HG03469 (cell line): ENCODE data around the gene ZFYVE26.
"Not testable (repeated sequence)": the region's sequence is repeated elsewhere in the genome, so short reads cannot be mapped to it uniquely, and the experiment has no call there.

Experiments
- ATAC-seq: cut with Tn5 transposase; IDR thresholded peaks from one replicate; pipeline ENCODE4 v1.9.1; 2021; ENCODE audit warnings: mild to moderate bottlenecking, moderate library complexity, moderate number of reproducible peaks; ENCODE audit not compliant: unreplicated experiment

The ZFYVE26 gene

DNA sequence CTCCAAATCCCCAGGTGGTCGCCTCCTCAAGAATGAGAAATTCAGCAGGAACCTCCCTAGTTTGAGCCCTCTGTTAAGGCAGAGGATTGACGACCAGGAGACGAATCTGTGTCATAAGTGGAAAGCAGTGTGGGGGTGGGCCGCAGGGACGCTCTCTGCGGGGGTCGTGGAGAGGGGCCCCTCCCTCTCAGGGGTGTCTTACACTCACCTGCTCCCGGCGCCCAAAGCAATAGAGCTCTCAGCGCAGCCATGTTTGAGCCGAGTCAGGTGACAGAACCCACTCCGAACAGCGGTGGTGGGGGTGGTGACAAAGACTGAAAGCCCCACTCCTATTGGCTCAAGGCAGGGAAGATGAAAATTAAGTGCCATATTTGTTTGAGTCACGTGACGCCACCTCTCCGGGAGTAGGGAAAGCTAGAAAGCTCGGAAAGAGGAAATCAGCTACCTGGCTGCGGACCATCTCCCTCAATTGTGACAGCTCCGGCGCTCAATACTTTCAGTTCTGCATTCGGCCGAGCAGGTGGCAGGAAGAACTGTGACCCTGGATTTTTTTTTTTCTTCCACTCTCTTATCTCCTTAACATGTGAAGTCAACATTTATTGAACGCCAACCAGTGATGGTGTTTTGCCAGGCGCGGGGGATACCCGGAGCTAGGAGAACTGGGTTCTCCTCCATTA lies at the start of gene ZFYVE26:
Gene ZFYVE26, minus strand, starts transcription at position 265 of the 677 bp plus-strand sequence. CDS start 627 bp downstream, outside the sequence.
- peak; percentile 61 for ATAC-seq

DNA sequence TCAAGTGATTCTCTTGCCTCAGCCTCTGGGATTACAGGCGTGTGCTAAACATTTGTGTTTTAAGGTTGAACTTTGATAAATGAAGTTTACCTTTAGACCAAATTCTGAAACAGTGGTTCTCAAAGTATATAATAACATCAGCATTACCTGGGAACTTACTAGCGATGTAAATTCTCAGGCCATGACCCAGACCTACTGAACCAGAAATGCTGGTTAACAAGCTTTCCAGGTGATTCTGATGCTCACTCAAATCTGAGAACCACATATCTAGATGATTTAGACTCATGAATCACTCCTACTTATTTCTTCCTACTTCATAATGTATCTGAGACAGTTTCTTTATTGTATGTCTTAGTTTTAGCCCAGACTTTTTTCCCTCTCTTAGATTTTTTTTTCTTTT lies 46.8 kb upstream of the ZFYVE26 start:
- ATAC-seq = no peak

DNA sequence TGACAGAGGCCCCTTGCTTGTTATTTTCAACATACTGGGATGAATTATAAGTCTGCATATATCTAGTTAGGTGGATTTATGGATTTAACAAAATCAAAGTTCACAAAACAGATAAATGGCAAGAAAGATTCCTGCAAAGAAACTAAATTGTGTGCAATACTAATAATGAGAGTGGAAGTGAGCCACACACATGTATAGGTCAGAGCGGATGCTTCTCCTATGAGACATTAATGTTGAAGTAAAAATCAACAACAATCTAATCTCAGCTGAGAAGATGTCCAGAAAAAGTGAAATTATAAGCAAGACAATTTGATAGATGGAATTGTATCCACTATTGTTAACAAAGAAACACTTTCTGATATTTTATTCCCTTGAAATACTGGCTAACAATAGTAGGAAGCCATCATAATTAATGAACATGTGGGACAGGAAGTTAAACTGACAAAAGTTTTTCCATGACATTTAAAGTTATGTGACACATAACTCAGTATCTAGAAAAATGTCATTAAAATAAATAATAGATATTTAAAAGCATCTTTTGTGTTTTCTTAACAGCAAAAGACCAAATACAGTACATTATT lies 42.9 kb upstream of the ZFYVE26 start:
- no peak for ATAC-seq

DNA sequence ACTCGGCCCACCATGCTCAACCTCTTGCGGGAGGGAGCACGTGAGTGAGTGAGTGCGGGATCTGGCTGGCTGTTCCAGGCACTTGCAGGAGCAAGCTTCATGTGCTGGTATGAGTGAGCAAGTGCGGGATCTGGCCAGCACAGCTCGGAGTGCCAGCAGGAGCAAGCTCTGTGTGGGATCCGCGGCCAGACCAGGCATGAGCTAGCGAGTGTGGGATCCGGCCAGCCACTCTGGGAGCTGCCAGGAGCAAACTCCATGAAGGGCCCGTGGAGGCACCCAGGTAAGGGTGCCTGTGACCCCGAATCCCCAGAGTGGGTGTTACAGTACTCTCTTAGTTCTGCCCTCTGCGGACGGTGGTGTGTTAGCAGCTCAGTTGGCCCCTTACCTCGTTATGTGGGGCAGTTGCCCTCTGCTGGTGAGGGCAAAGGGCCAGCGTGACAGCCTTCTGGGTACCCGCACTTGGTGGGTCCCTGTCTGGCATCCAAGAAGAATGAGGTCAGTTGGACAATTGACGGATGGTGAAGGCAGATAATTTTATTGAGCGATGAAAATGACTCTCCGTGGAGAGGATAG lies 41.5 kb upstream of the ZFYVE26 start:
- no peak for ATAC-seq

DNA sequence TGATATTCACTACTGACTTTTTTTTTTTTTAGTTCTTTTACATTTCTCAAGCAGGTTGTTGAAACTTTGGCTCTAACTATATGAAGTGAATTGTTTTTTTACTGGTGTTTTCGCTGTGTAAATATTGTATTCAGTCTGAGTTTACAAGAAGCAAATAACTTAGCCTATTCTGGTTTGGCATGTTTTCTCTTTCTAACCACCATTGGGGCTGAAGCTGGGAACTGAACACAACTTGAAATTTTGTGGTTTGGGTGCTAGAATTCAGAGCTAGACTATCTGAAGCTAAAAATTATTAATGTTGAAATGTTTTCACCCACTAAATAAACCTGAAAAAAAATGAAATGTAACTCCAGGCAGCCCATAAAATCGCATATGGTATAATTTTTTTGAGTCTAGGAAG lies 40.4 kb upstream of the ZFYVE26 start:
- ATAC-seq = no peak

DNA sequence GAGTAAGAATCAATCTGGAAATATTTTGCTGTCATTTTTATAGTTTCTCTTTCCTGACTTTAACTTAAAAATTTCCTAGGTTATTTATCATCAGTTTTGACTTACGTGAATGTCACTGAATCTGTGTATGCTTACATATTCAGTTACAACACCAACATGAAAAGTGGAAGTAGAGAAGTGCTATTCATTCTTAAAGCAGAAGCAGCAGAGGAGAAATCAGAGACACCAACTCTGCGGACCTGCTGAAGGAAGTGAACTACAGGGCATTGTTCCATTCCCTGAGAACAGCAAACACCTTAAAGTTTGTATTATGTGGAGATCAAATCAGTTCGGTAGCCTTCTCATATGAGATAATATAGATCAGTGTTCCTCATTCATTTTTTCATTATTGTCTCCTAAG lies 37.3 kb upstream of the ZFYVE26 start:
- ATAC-seq = no peak

DNA sequence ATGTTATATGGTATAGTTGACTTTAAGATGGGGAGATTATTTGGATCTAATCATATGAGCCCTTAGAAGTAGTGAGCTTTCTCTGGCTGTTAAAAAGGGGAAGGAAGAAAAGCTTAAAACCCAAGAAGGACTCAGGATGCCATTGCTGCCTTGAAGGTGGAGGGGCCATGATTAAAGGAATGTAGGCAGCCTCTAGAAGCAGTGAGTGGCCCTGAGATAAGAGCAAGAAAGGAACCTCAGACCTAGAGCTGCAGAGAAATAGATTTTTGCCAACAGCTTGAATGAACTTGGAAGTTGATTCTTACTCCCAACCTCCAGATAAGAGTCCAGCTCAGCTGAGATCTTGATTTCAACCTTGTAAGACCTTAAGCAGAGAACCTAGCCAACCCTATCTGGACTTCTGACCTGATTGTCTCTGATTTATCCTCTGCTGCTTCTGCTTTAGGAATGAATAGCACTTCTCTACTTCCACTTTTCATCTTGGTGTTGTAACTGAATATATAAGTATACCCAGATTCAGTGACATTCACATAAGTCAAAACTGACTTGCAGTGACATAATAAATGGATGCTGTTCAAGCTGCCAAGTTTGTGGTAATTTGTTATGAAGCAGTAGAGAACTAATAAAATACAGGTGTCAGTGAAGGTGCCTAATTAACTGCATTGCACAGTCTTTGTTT lies 36.7 kb upstream of the ZFYVE26 start:
- ATAC-seq = no peak

DNA sequence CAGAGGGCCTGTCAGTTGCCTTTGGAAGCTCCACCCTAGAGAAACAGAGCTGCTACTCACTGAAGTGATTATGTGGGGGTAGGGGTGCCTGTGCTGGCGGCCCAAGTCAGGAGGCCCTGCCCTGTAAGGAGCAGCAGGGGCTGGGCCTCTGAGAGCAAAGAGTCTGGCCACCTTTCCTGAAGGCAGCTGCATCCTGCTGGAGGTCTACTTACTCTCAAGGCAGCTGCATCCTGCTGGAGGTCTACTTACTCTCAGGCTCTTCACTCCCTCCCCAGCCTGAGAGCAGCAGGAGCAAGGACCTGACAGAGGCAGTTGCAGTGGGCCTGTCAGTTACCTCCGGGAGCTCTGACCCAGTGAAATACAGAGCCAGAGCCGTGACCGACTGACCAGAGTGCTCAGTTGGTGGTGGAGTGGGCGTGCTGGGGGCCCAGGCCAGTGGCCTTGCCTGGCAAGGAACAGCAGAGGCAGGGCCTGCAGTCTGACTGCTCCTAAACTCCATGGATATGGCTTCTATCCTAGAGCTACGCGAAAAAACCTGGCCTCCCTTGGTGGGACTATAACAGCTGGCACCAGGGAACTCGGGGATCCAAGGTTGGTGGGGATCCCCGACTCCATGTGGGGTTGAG lies 35.5 kb upstream of the ZFYVE26 start:
- ATAC-seq = no peak

DNA sequence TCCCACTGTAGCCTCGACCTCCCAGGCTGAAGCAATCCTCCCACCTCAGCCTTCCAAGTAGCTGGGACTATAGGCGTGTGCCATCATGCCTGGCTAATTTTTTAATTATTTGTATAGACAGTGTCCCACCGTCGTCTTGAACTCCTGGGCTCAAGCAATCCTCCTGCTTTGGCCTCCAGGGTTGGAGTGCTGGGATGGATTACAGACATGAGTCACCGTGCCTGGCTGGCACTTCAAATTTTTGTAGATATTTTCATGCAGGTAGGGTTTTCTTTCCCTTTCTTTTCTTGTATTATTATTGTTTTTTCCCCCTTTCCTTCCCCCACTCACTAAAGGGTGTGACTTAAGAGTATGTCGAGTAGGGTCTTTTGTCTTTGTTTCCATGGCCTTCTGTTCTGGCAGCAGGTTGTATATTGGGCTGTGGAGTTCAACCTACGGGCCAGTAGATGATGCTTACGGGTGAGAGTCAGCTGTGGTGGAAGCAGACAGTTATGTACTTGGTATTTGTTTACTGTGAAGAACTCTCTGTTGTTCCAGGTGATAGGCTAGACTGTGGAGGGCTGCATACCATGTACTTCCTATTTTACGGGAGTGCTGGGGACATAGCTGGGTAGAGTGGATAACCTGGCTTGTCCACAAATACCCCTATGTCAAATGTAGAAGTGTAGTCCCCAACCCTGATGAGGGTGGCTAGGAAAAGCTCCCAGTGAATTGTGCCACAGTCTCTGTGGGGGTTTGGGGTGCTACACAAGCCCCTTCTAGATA lies 33.9 kb upstream of the ZFYVE26 start:
- ATAC-seq = no peak

DNA sequence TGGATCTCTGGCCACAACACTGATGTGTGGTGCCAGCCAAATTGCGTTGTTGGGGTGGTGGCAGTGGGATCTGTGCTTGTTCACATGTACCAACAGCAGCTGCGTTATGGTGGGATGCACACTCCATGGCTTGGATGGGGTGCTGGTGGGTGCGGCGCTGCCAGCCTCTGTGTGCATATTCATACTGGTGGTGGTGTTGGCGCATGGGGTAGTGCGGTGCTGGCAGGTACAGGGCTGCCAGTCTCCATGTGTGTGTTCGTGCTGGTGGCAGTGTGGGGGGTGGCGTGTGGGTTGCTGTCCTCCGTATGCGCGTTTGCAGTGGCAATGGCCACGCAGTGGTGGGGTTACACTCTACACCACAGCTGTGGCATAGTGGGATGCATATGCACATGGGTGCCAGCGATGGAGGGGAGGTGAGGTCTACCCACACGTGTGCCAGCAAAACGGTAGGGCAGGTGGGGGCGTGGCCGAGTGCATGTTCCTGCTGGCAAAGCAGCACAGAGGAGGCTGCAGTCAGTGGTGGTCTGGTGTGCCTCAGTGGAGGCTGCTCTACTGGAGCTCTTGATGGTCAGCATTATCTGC lies 29.7 kb upstream of the ZFYVE26 start:
- no peak for ATAC-seq

DNA sequence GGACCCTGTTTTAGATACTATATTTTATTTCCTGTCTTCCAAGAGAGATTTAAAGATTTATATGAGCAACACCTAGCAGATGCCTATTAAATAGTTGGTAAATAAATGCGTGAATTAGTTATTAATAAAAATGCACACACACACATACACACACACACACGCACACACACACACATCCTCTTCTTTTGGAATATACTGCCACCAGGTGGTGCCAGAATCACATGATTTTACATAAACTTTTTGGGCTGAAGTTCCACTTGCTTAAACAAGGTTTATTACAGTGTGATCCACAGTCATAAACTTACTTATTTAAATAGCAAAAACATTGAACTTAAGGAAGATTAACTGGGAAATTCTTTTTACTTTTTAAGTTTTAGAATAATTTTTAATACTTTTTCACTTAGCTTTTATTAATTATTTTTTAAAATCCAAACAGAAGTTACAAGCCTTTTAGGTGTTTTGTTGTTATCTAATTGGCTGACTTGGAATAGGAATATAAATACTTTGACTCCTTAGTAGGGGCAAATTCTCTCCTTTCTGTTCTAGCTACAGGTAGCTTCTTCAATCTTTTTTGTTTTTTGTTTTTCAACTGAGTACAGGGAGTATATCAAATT lies 20.7 kb upstream of the ZFYVE26 start:
- no peak for ATAC-seq

DNA sequence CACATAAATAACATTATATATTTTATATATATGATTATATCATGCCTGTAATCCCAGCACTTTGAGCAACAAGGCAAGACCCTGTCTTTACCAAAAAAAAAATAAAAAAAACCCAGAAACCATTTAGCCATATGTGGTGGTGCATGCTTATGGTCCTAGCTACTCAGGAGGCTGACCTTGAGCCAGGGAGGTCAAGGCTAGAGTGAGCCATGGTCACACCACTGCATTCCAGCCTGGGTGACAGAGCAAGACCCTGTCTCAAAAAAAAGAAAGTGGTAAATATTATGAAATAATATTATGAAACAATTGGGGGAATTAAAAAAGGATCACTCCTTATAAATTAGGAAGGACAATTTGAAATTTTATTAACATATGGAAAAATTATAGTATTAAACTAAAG lies 19.2 kb upstream of the ZFYVE26 start:
- no peak for ATAC-seq

DNA sequence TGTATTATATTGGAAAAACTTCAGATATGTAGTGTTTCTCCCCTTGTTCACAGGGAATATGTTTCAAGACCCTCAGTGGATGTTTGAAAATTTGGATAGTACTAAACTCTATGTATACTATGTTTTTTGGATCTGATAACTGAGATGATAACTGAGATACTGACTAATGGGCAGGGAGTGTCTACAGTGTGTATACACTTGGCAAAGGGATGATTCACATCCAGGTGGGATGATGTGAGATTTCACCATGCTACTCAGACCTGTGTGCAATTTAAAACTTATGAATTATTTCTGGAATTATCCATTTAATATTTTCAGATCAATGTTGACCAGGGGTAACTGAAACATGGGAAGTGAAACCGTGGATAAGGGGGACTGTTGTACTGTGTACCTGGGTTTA lies 17.0 kb upstream of the ZFYVE26 start:
- ATAC-seq = no peak

DNA sequence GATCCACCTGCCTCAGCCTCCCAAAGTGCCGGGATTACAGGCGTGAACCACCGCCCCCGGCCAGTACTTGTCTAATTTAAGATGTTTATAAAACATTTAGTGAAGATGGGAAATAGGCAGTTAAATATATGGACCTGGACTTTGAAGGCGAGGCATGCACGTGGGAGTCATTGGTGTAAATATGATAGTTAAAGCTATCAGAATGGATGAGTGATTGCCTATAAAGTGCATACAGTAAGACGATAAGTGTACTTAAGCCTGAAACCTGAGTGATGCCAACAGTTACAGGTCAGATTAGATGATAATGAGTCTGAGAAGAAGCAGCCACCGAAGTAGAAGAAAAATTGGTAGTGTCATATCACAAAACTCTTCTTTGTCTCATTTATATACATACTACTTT lies 14.7 kb upstream of the ZFYVE26 start:
- ATAC-seq = no peak

DNA sequence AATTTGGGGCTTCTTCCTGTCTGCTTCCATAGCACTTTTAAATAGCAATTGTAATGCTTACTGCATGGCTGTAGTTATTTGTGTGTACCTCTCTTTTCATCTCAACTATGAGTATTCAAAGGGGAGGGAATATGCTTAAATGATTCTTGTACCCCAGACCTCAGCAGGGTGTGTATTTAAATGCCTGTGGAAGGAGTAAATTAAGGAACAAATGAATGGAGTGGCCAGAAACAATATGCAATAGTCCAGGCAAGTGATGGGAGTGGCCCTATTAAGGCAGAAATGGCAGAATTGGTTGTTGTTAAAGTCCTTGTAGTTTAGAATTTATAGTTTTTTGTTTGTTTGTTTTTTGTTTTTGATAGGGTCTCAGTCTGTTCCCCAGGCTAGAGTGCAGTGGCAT lies 4.7 kb upstream of the ZFYVE26 start:
- ATAC-seq = no peak

DNA sequence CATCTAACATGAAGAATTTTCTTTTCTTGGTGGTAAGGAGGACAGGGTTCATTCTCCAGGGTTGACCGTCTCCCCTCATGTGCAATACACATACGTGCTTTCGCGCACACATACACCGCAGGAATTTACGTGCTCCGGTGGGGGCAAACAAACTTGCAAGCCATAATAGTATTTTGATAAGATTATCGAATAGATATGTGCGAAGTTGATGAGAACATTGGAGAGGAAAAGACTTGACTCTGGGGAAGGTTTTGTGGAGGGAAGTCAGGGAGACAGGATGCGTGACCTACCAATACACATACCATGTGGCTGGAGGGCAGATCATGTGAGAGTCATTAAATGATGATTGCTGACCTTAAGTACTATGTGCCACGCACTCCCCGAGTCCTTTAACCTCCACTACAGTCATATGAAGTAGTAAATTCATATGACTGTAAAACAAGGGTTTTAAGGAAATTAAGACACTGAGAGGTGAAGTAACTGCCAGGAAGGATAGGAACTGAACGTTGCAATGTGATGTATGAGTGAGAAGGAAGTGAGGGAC lies 4.1 kb upstream of the ZFYVE26 start:
- ATAC-seq = no peak

DNA sequence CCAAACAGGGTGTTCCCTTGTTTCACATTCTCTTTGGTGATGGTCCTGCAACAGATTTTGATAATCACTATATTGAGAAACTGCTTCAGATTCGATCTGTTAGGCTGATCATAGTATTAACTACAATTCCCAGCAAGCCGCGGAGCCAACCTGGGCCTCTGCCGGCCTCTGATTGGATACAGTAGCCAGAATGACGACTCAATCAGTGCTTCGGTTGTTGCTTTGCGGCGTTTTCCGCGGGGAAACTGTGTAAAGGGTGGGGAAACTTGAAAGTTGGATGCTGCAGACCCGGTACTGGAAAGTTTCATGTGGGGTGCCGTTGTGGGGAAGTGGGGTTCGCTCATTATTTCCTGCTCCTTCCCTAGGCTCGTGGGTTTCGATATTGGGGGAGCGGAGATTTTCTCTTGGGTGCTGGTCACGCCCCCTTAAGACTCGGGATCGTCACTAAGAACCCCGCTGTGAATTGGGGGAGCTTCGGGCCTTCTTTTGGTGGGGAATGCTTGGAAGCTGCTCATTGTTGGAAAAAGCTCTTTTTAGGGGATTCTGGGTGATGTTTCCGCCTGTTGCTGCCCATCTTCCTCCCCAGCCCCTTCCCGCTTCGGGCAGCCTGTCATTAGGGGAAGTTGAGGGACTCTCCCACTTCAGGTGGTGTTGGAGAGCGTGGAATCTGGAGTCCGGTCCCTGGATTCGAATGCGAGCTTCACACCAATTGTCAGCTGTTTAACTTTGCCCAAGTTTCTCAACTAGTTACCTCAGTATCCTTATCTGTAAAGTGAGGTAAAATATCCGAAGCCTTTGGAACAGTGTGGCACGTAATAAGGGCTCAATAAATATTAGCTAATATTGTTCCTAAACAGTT lies 3.4 kb upstream of the ZFYVE26 start, which contains the start of gene RAD51B:
Gene RAD51B, plus strand, starts transcription at position 217 of the 859 bp plus-strand sequence.
- peak; percentile 46 for ATAC-seq

DNA sequence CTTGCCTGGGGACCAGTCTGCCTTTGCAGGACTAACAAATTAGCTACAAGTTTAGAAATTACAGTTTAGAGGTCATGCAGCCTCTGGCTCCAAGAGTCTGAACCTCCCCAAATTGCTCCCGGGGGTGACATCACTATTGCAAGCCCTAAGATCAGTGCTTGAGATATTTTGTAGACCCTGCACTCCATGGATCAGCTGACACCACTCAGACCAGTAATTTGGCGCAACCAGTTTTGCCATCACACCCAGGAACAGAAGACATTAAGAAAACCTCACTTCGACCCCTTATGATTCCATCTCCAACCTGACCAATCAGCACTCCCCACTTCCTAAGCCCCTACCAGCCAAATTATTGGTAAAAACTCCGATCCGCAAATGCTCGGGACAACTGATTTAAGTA lies 2.1 kb upstream of the ZFYVE26 start:
- ATAC-seq = not testable (repeated sequence)
